Stimulated activated CD4-positive, alpha-beta T cell treated with anti-CD3 and anti-CD28 coated beads, Interleukin-2, amount 100 ng/mL, for 48 hours (primary cell): Measurements from ENCODE around the gene VAMP1.

ENCODE experiments used
- DNase-seq, 2 donors: peaks; one replicate each; pipeline ENCODE4 v3.0.0-alpha.2; 2020

The VAMP1 gene

DNA sequence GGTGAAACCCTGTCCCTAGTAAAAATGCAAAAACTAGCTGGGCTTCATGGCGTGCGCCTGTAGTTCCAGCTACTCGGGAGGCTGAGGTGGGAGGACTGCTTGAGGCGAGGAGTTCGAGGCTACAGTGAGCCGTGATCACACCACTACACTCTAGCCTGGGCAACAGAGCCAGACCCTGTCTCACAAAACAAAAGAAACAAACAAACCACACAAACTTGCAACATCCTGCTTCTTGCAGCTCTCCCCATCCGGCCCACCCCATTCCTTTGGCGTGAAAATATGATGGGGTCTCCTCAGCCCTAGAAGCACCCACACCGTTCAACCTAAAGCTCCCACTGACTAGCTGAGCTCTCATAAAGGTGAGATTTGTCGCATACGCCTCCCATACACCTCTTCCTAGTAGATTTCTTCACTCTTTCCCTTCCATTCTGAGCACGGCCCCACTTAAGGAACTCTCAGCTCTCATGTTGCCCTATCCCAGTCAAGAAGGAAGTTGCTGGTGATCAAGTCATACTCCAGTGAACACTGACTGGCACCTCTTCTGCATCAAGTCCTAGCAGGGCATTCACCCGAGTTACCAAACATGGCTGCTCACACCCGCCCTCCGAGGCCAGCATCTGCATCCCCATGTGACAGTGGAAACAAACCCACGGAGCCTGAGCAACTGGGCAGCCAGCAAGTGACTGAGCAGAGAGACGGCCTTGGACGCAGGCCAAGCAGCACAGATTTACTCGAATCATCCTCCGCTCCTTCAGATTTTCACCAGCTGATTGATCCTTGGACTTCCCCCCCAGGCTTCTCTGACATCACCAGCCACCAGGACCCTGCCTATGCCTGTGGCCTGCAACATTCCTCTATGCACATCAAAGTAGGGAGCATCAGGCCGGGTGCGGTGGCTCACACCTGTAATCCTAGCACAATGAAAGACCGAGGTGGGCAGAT lies 44.6 kb downstream of the VAMP1 start:
- no peak for DNase-seq

GRCh38 chr12:6424866-6425265 lies 45.6 kb downstream of the VAMP1 start:
- no peak for DNase-seq

DNA sequence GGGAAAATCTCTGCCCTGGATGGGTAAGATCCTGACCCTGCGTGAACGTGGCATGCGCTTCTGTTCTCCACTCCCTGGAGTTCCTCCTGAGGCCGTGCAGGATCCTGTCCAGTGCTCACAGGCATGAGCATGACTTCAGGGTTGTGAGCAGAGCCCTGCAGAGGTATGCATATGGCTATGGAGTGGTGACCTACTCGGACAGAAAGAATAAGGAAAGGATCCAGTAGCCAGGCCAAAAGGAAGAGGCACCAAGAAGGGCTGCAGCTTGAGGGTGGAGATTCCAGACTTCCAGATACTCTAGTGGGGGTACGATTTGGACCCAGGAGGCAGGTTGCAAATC lies 46.5 kb downstream of the VAMP1 start:
- no peak for DNase-seq

DNA sequence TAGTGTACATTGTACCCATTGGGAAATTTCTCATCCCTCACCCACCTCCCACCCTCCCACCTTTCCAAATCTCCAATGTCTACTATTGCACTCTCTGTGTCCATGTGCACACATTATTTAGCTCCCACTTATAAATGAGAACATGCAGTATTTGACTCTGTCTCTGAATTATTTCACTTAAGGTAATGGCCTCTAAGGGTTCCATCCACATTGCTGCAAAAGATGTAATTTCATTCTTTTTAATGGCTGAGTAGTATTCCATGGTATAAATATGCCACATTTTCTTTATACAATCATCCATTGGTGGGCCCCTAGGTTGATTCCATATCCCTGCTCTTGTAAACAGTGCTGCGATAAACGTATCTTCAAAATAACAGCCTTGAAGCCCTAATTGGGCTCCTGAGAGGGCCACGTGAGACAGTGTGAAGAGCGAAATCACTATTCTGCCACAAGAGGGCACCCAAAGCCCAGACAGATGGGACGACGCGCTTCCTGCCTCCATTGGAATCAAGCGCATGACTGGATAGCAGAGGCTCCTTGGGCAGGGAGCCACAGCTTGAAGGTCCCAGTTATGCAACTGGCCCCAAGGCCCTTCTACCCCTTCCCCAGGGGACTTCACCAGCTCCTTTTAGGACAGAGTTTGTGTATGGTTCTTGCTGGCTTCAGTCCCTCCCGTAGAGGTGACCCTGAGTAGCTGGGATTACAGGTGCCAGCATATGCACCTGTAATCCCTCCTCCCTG lies 47.0 kb downstream of the VAMP1 start:
- DNase-seq: peak in 1 of 2 donors; percentile 62

GRCh38 chr12:6420364-6420763 lies 50.1 kb downstream of the VAMP1 start:
- DNase-seq: no peak

GRCh38 chr12:6418796-6419195 lies 51.7 kb downstream of the VAMP1 start:
- DNase-seq: no peak

DNA sequence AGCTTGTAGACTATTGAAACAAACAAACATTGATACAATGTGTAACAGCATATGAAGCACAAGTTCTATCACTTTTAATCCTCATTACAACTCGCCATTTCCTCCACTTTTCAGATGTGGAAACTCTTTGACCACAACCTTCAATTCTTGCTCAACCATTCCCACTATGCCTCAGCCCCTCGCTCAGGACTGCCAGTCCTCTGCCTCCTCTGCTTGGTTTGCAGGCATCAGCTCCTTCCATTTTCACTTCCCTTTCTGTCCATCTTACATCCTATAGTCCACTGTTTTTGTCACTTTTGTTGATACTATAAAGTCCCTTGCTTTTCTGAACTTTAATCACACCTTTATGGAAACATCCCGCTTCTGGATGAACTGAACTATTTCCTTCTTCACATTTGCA lies 53.9 kb downstream of the VAMP1 start:
- DNase-seq: no peak
